ENCODE results near the gene TLX2.

The TLX2 gene

DNA sequence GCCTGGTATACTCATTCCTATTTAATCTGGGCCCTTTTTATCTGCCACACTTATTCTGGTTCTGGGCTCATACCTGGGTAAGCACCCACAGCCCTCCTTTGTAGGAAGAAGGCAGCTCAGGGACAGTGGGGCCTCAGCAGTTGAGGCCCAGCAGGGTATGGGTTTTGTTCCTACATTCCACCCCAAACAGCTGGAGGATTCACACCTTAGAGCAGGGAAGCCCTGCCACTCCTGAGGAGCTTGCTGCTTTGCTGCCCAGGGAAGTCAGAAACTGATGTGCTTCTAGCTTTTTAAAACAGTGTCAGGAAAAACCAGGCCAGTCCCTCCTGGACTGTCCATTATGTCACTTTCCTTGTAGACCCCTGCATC lies 13.7 kb upstream of the TLX2 start:
- CTCF ChIA-PET, result interaction anchor here (0.7 to 1.0 kb wide), 4 partner anchors 18 to 140 kb away, joined by 3 to 4 read pairs (median 4); partner anchors contain the start of genes CCDC142 and TTC31
- Histone ChIP-seq H3K4me1 (ENCODE audit: control insufficient read depth, insufficient read depth, low read length) (no peaks in the 10 kb centered on the region), H3K9me3 (ENCODE audit: control insufficient read depth, insufficient read depth, low read depth, low read length) (no peaks in the 10 kb centered on the region), H3K4me3 (ENCODE audit: low read depth, low read length) (no peak overlapping the region), H3K36me3 (ENCODE audit: control insufficient read depth in 2 of 2, insufficient read depth in 1 of 2, low read length in 2 of 2) (peaks cover under 1 to 15% of the 10 kb centered on the region in 2 experiments; a peak in 2 of 3 replicates), H3K27ac (ENCODE audit: extremely low read depth, low read depth, low read length) (no peak overlapping the region)
- TF ChIP-seq YY1 (tag by site-specific recombination; IDR thresholded peaks at IDR 0.05) (no peak), ZNF350 (tag by site-specific recombination; IDR thresholded peaks at IDR 0.05) (no peak), ZFP69B (tag by site-specific recombination; IDR thresholded peaks at IDR 0.05) (no peak), ZNF843 (tag by site-specific recombination; IDR thresholded peaks at IDR 0.05) (no peak), ZNF610 (tag by site-specific recombination; IDR thresholded peaks at IDR 0.05; ENCODE audit: borderline replicate concordance) (no peak), ZNF335 (tag by site-specific recombination; conservative IDR thresholded peaks at IDR 0.05) (no peak), ZNF449 (tag by site-specific recombination; IDR thresholded peaks at IDR 0.05) (no peak), ZNF645 (tag by site-specific recombination; IDR thresholded peaks at IDR 0.05) (no peak), ZNF391 (tag by site-specific recombination; IDR thresholded peaks at IDR 0.05; ENCODE audit: borderline replicate concordance, low read depth) (no peak), ZNF211 (tag by site-specific recombination; IDR thresholded peaks at IDR 0.05; ENCODE audit: low read depth) (no peak), ZNF777 (tag by site-specific recombination; IDR thresholded peaks at IDR 0.05; ENCODE audit: borderline replicate concordance) (no peak), EGR2 (tag by site-specific recombination; IDR thresholded peaks at IDR 0.05; ENCODE audit: low read depth) (no peak)
- TF ChIP-seq, protein P1, sequence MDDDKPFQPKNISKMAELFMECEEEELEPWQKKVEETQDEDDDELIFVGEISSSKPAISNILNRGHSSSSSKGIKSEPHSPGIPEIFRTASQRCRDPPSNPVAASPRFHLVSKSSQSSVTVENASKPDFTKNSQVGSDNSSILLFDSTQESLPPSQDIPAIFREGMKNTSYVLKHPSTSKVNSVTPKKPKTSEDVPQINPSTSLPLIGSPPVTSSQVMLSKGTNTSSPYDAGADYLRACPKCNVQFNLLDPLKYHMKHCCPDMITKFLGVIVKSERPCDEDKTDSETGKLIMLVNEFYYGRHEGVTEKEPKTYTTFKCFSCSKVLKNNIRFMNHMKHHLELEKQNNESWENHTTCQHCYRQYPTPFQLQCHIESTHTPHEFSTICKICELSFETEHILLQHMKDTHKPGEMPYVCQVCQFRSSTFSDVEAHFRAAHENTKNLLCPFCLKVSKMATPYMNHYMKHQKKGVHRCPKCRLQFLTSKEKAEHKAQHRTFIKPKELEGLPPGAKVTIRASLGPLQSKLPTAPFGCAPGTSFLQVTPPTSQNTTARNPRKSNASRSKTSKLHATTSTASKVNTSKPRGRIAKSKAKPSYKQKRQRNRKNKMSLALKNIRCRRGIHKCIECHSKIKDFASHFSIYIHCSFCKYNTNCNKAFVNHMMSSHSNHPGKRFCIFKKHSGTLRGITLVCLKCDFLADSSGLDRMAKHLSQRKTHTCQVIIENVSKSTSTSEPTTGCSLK (tag by site-specific recombination; IDR thresholded peaks at IDR 0.05), result no peak
- POLR2A ChIA-PET, result interaction anchor here (1.2 to 1.6 kb wide), 2 partner anchors 10 to 18 kb away, joined by 3 to 7 read pairs; partner anchors contain the start of genes CCDC142 and TTC31

- Histone ChIP-seq H3K4me3 (ENCODE audit: low read depth, low read length) (no peak overlapping the region), H3K9me3 (ENCODE audit: control insufficient read depth, insufficient read depth, low read depth, low read length) (no peaks in the 10 kb centered on the region), H3K27ac (ENCODE audit: extremely low read depth, low read depth, low read length) (no peak overlapping the region), H3K4me1 (ENCODE audit: control insufficient read depth, insufficient read depth, low read length) (no peaks in the 10 kb centered on the region), H3K36me3 (ENCODE audit: control insufficient read depth in 2 of 2, insufficient read depth in 1 of 2, low read length in 2 of 2) (peaks cover 4 to 20% of the 10 kb centered on the region in 2 experiments; a peak in 2 of 3 replicates)
- ChIA-PET POLR2A (interaction anchor here (0.6 to 1.6 kb wide), 4 partner anchors 9 to 19 kb away, joined by 3 to 7 read pairs (median 4); partner anchors contain the start of genes CCDC142 and TTC31), CTCF (interaction anchor here (0.8 to 1.4 kb wide), 2 partner anchors 9 to 85 kb away, joined by 3 to 5 read pairs; no protein-coding TSS in a partner anchor)
- no peak for TF ChIP-seq GFI1B (tag by site-specific recombination; IDR thresholded peaks at IDR 0.05)
- TF ChIP-seq ZNF341 (tag by site-specific recombination; IDR thresholded peaks at IDR 0.05; ENCODE audit: low read depth), result peak; percentile 67
- no peak for TF ChIP-seq YY2 (tag by site-specific recombination; IDR thresholded peaks at IDR 0.05)
- TF ChIP-seq ZBTB44 (tag by site-specific recombination; IDR thresholded peaks at IDR 0.05), result peak; percentile 72
- TF ChIP-seq BCL11B (tag by site-specific recombination; IDR thresholded peaks at IDR 0.05; ENCODE audit: low read depth), result no peak
- no peak for TF ChIP-seq ZNF776 (tag by site-specific recombination; IDR thresholded peaks at IDR 0.05; ENCODE audit: borderline replicate concordance)
- TF ChIP-seq ZBTB17 (tag by site-specific recombination; IDR thresholded peaks at IDR 0.05), result peak; percentile 96
- TF ChIP-seq ZIC2 (tag by site-specific recombination; IDR thresholded peaks at IDR 0.05), result no peak
- TF ChIP-seq, protein P2, sequence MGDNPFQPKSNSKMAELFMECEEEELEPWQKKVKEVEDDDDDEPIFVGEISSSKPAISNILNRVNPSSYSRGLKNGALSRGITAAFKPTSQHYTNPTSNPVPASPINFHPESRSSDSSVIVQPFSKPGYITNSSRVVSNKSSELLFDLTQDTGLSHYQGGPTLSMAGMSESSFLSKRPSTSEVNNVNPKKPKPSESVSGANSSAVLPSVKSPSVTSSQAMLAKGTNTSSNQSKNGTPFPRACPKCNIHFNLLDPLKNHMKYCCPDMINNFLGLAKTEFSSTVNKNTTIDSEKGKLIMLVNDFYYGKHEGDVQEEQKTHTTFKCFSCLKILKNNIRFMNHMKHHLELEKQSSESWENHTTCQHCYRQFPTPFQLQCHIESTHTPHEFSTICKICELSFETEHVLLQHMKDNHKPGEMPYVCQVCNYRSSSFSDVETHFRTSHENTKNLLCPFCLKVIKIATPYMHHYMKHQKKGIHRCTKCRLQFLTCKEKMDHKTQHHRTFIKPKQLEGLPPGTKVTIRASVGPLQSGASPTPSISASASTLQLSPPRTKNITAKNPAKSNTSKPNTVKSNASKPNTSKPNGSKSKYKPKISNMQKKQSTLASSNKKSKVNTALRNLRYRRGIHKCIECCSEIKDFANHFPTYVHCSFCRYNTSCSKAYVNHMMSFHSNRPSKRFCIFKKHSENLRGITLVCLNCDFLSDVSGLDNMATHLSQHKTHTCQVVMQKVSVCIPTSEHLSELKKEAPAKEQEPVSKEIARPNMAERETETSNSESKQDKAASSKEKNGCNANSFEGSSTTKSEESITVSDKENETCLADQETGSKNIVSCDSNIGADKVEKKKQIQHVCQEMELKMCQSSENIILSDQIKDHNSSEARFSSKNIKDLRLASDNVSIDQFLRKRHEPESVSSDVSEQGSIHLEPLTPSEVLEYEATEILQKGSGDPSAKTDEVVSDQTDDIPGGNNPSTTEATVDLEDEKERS (tag by site-specific recombination; IDR thresholded peaks at IDR 0.05), result no peak
- TF ChIP-seq ZNF266 (tag by site-specific recombination; IDR thresholded peaks at IDR 0.05; ENCODE audit: low read depth), result no peak
- TF ChIP-seq ZNF221 (tag by site-specific recombination; IDR thresholded peaks at IDR 0.05; ENCODE audit: borderline replicate concordance), result no peak
These were observed 12.7 kb upstream of the TLX2 start for GRCh38 chr2:74501335-74502071.

Data from HEK293 (cell line).